22Rv1 (cell line): ENCODE measurements around the gene TBC1D5.
"Not testable (repeated sequence)": the region's sequence is repeated elsewhere in the genome, so short reads cannot be mapped to it uniquely, and the experiment has no call there.

ENCODE experiments used
- CTCF ChIP-seq: fragments of 450-650 bp; IDR thresholded peaks from 2 replicates; pipeline ENCODE4 v1.5.1; 2017; ENCODE audit warnings: mild to moderate bottlenecking
- ZFX ChIP-seq: fragments of 450-650 bp; IDR thresholded peaks from 2 replicates; pipeline ENCODE4 v1.6.1; 2017; ENCODE audit warnings: antibody characterized with exemption, borderline replicate concordance

GRCh38 chr3:17392516-17392915 is 349.9 kb downstream of the TBC1D5 start:
- not testable (repeated sequence) for TF ChIP-seq CTCF, ZFX
